Measurements from ENCODE around the gene AAK1.

AAK1 gene

GRCh38 chr2:69588945-69589344 is 54.6 kb downstream of the AAK1 start:
- no peak for TF ChIP-seq Cebpa-rat (IDR thresholded peaks at IDR 0.05)
- Histone ChIP-seq H3K4me2 (no peak overlapping the region), H3K36me3 (peaks cover 11% of the 10 kb centered on the region), H3K27me3 (no peaks in the 10 kb centered on the region), H3K9ac (no peak overlapping the region), H3K9me3 (no peaks in the 10 kb centered on the region), H3K4me1 (peaks cover 22% of the 10 kb centered on the region), H4K20me1 (no peaks in the 10 kb centered on the region; the same call in none of the 2 replicates), H3K4me3 (no peak overlapping the region), H3K27ac (no peak overlapping the region)

GRCh38 chr2:69588403-69588802 is 55.1 kb downstream of the AAK1 start:
- H3K27ac ChIP-seq, result no peak overlapping the region
- peaks cover 11% of the 10 kb centered on the region for H3K36me3 ChIP-seq
- H4K20me1 ChIP-seq, result peaks cover under 1% of the 10 kb centered on the region

GRCh38 chr2:69585855-69586555 is 57.5 kb downstream of the AAK1 start:
- Histone ChIP-seq H3K27me3 (no peaks in the 10 kb centered on the region), H3K4me3 (no peak overlapping the region), H3K9ac (no peak overlapping the region), H3K36me3 (peaks cover 11% of the 10 kb centered on the region), H3K9me3 (no peaks in the 10 kb centered on the region), H3K27ac (no peak overlapping the region), H3K4me1 (peaks cover 45% of the 10 kb centered on the region), H4K20me1 (peaks cover 18% of the 10 kb centered on the region), H3K4me2 (no peak overlapping the region)
- no peak for TF ChIP-seq Cebpa-rat (IDR thresholded peaks at IDR 0.05)

More at GRCh38 chr2:69588403-69588802, 55.1 kb downstream of the AAK1 start:
- H3K4me2 ChIP-seq, result no peak overlapping the region
- no peaks in the 10 kb centered on the region for H3K27me3 ChIP-seq
- H3K4me1 ChIP-seq, result peaks cover 28% of the 10 kb centered on the region
- H3K4me3 ChIP-seq, result no peak overlapping the region
- H3K9ac ChIP-seq, result no peak overlapping the region
- H3K9me3 ChIP-seq, result no peaks in the 10 kb centered on the region
- no peak for TF ChIP-seq Cebpa-rat (IDR thresholded peaks at IDR 0.05)

- H3K4me3 ChIP-seq, result no peak overlapping the region
- no peak for TF ChIP-seq Cebpa-rat (IDR thresholded peaks at IDR 0.05)
- H3K27ac ChIP-seq, result no peak overlapping the region
- H4K20me1 ChIP-seq, result peaks cover 18% of the 10 kb centered on the region
- H3K4me2 ChIP-seq, result peak overlapping the region; percentile 81
- H3K9ac ChIP-seq, result no peak overlapping the region
- H3K4me1 ChIP-seq, result peaks cover 45% of the 10 kb centered on the region
- H3K9me3 ChIP-seq, result 0 out of 2 replicates have a peak, but pooled peaks cover 2% of the 10 kb centered on the region
- H3K36me3 ChIP-seq, result peaks cover 18% of the 10 kb centered on the region
- no peaks in the 10 kb centered on the region for H3K27me3 ChIP-seq
Observed at GRCh38 chr2:69584127-69584889, 59.2 kb downstream of the AAK1 start.

GRCh38 chr2:69583321-69583833 is 60.2 kb downstream of the AAK1 start:
- Histone ChIP-seq H3K27me3 (no peaks in the 10 kb centered on the region), H4K20me1 (peaks cover 19% of the 10 kb centered on the region), H3K9me3 (0 out of 2 replicates have a peak, but pooled peaks cover 7% of the 10 kb centered on the region), H3K4me1 (peaks cover 52% of the 10 kb centered on the region), H3K36me3 (peaks cover 23% of the 10 kb centered on the region), H3K27ac (peak overlapping the region; percentile 23), H3K4me2 (peak overlapping the region; percentile 81), H3K9ac (no peak overlapping the region), H3K4me3 (no peak overlapping the region)
- TF ChIP-seq Cebpa-rat (IDR thresholded peaks at IDR 0.05), result no peak

GRCh38 chr2:69582582-69583176 is 60.9 kb downstream of the AAK1 start:
- Histone ChIP-seq H3K27ac (peak overlapping the region; percentile 23), H3K4me1 (peaks cover 59% of the 10 kb centered on the region), H3K9ac (0 out of 2 replicates have a peak overlapping the region, but pooled peaks have one; percentile 2), H4K20me1 (peaks cover 26% of the 10 kb centered on the region), H3K27me3 (no peaks in the 10 kb centered on the region), H3K4me3 (no peak overlapping the region), H3K9me3 (0 out of 2 replicates have a peak, but pooled peaks cover 7% of the 10 kb centered on the region), H3K4me2 (peak overlapping the region; percentile 81), H3K36me3 (peaks cover 17% of the 10 kb centered on the region; the same call in 1 of the 2 replicates)
- TF ChIP-seq Cebpa-rat (IDR thresholded peaks at IDR 0.05), result no peak

- TF ChIP-seq Cebpa-rat (IDR thresholded peaks at IDR 0.05), result peak; percentile 90
- H3K9ac ChIP-seq, result 0 out of 2 replicates have a peak overlapping the region, but pooled peaks have one; percentile 2
- H3K36me3 ChIP-seq, result peaks cover 19% of the 10 kb centered on the region; the same call in 1 of the 2 replicates
- peaks cover 66% of the 10 kb centered on the region for H3K4me1 ChIP-seq
- peak overlapping the region; percentile 23 for H3K27ac ChIP-seq
- peaks cover 33% of the 10 kb centered on the region for H4K20me1 ChIP-seq
- no peaks in the 10 kb centered on the region for H3K27me3 ChIP-seq
- no peak overlapping the region for H3K4me3 ChIP-seq
- 0 out of 2 replicates have a peak, but pooled peaks cover 7% of the 10 kb centered on the region for H3K9me3 ChIP-seq
- H3K4me2 ChIP-seq, result peak overlapping the region; percentile 81
Observed at GRCh38 chr2:69581774-69582581, 61.6 kb downstream of the AAK1 start.

GRCh38 chr2:69580486-69580885 is 63.1 kb downstream of the AAK1 start:
- H3K9me3 ChIP-seq, result 0 out of 2 replicates have a peak, but pooled peaks cover 7% of the 10 kb centered on the region
- H3K4me2 ChIP-seq, result no peak overlapping the region
- H3K4me3 ChIP-seq, result no peak overlapping the region
- no peak for TF ChIP-seq Cebpa-rat (IDR thresholded peaks at IDR 0.05)
- H4K20me1 ChIP-seq, result peaks cover 36% of the 10 kb centered on the region
- H3K9ac ChIP-seq, result no peak overlapping the region
- peaks cover 19% of the 10 kb centered on the region; the same call in 1 of the 2 replicates for H3K36me3 ChIP-seq
- H3K4me1 ChIP-seq, result peaks cover 72% of the 10 kb centered on the region
- H3K27ac ChIP-seq, result no peak overlapping the region
- no peaks in the 10 kb centered on the region for H3K27me3 ChIP-seq

GRCh38 chr2:69579536-69579935 is 64.0 kb downstream of the AAK1 start:
- Histone ChIP-seq H3K27me3 (no peaks in the 10 kb centered on the region), H3K4me1 (peaks cover 64% of the 10 kb centered on the region), H3K9ac (no peak overlapping the region), H3K27ac (no peak overlapping the region), H3K4me2 (no peak overlapping the region), H3K36me3 (peaks cover 17% of the 10 kb centered on the region; the same call in 1 of the 2 replicates), H3K9me3 (0 out of 2 replicates have a peak, but pooled peaks cover 7% of the 10 kb centered on the region), H3K4me3 (no peak overlapping the region), H4K20me1 (peaks cover 41% of the 10 kb centered on the region)
- no peak for TF ChIP-seq Cebpa-rat (IDR thresholded peaks at IDR 0.05)
